ENCODE results near the gene ZNF423.

The ZNF423 gene

DNA sequence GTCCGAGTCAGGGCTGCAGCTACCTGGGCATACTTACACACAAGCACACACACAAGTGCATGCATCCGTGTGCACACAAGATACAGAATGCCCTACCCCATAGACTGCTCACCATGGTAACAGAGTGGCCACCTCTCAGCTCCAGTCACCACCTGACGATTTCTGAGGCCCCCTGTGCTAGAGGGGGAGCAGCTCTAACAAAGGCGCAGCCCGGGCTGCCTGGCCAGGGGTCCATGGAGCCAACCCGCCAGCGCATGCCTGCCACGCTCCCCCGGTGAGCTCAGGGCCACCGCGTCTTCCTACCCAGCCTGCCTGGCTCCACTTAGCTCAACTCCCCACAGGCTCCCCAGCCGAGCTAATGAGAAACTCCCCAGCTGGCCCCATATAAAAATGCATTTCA lies 75.5 kb downstream of the ZNF423 start:
- no peak for DNase-seq

DNA sequence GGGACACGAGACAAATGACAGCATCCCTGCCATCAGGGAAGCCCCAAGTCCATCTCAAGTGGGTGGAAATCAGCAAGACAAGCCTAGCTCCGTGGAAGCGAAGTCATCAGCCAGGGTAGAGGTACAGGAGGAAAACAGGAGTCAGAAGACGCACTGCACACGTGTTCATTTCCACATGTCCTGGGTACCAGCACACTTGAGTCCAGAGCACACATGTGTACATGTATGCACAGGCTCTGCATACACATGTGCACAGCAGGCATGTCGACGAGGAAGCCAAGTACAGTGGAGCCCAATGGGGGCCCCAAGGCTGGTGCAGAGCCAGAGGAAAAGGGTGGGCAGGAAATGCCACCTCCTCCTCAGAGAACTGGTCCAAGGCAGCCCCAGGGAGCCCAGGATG lies 75.9 kb downstream of the ZNF423 start:
- DNase-seq = no peak

DNA sequence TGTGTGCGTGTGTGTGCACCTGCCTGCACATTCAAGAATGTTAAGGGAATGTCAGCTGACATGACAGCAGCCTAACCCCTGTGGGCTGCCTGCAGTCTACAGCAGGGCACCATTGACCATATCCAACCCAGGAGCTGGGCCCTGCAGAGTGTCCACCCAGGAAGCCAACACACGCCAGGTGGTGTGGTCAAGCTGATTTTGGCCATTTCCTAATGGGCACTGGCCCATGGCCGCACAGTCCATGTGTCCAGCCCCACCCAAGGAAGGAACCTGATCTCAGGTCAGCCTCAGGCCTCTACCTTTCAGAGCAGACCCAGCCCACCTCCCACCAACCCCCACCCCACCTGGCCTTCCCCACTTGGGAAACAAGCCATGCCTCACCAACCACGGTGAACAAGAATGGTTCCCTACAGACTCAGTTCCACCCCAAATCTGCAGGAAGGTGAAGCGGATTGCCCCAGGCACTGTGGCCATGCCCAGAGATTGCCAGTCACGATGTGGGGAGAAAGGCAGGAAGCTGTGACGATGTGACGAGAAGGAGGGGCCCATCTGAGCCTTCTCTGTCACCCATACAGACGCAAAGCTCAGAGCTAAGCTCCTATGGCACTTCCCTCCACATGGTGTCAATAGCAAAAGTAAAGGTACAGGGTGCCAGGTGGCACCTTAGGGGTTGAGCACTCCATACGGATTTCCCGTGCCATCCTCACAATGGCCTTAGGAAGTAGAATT lies 77.5 kb downstream of the ZNF423 start:
- no peak for DNase-seq

DNA sequence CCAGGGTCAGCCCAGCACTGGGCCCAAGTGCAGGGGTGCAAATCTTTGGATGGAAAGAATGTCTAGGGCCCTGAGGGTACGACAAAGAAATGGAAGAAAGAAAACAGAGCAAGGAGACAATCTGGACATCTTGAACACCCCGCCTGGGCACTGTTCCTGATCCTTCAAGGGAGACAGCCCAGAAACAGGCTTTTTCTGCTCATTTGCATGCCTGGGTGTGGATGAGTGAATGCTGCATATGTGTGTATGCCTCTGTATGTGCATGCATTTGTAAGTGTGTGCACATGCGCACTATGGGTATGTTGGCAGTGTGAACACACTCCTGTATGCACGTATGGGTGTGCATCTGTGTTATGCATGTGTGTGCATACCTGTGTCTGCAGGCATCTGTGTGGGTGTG lies 79.2 kb downstream of the ZNF423 start:
- no peak for DNase-seq

DNA sequence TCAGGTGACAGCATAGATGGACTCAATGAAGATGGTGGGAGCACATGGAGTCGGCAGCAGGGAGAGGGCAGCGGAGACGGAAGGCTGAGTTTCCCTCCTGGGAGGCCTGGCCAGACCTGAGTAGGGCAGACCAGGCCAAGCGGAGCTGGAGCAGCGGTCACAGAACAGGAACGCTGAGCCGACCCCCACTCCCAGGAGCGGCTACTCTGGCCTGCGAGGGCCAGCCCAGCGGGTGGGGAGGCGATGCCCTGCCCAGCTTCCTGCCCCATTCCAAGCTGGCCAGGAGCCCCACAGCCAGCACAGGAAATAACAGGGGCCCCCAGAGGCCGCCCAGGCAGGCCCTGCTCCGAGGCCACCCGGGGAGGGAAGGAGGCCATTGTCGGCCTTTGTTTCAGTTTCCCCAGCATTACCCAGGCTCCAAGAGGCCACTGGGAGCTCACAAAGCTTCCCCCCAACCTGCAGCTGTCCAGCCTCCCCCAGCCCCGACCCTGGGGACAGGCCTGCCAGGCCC lies 79.8 kb downstream of the ZNF423 start:
- peak; percentile 67 for DNase-seq

DNA sequence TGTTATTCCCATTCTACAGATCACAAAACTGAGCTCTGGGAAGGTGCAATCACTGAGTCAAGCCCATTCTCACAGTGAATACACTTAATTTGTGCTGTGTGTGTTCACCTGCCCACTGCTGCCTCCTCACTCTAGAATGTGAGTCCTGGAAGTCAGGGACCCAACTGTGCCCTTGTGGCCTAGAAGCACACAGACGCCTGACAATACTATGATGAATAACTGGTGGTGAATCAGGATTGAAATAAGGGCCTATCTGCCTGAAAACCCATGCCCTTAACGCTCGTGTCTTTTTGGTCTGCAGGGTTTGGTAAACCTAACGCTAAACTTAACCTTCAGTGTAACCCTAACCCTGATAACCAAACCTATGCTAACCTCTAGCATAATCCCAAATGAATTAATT lies 80.3 kb downstream of the ZNF423 start:
- no peak for DNase-seq

DNA sequence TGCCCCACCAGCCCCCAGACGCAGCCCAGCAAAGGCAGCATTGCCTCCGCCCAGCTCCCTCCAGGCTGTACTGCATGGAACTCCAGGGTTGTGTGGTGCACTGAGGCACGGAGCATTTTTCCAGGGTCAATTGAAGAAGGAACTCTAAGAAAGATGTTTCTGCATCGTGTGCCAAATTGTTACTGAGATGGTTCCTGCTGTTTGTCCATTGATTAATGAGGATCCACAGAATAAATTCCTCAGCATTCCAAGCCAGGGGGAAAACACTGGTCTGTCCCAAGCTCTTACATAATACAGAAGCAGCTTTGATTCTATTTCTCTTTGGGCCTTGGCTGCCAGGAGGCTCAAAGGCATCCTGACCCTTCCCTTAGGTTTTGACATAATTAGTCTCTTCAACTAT lies 80.9 kb downstream of the ZNF423 start:
- no peak for DNase-seq

DNA sequence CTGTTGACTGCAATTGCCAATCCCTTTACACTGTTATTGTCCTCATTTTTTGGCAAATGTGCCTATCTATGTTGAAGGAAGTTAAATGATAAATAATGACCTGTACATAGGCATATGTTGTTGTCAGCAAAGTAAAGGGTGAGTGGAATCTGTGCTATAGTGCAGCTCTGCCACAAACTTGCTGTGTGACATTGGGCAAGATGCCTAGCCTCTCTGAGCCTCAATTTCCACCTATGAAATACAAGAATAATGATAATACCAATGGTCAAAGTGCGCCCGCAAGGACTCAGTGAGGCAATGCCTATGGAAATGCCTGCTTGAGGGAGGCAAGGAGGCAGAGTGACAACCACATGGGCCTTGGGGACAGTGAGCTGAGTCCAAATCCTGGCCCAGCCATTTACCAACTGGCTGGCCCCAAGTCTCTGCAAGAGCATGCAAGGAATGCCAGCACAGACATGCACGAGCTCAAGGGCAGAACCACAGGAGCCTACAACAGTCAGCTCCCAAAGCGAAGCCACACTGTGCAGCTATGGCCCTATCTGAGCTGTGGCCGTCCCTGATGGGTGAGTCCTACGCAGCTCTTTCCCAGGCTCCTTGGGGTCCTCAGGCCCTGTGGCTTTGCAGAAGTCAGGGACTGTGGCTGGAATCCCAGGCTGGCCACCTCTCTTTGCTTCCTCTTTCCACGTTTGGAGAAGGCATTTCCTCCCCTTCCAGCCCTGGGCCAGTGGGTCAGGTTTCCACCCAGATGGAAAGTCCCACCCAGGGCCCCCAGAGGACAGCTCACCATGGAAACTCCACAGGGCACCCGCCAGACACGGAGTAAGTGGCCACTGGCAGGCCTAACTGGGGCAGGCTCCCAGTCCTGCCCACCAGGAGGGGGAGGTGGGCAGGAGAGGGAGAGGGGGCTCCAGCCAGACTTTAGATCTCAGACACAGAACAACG lies 82.1 kb downstream of the ZNF423 start:
- DNase-seq = peak; percentile 68

DNA sequence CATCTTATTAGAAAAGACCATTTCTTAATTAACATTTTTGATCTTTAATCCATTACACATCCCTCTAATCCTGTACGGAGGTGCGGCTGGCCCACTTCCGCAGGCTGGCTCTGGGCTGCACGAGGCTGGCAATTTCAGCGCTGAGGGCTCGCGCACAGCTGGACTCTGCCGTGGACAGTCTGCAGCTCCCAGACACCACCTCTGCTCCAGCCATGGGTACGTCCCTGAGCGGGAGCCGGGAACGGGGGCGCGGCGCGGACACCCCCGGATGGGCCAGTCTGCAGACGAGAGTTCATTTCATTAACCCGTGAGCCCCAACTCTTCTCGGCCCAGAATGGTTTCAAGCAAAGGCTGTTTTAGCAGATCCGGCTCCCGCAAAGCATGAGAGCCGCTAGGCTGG lies 87.9 kb downstream of the ZNF423 start:
- no peak for DNase-seq

DNA sequence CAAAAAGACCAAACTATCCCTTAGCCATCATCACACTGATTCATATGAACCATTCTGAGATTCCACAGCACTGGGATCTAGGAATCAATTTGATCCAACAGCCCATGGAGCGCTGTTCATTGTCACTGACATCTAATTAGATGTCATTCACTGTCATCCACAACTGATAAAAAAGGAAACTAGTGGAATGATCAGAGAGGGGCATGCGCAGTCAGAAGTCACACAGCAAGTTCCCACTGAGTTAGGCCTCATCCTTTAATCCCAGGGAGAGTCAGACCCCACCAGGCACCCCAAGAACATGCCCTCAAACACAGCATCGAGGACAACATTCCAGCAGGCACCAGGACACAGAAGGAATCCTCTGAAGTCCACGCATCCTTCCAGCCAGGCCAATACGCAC lies 88.5 kb downstream of the ZNF423 start:
- no peak for DNase-seq

DNA sequence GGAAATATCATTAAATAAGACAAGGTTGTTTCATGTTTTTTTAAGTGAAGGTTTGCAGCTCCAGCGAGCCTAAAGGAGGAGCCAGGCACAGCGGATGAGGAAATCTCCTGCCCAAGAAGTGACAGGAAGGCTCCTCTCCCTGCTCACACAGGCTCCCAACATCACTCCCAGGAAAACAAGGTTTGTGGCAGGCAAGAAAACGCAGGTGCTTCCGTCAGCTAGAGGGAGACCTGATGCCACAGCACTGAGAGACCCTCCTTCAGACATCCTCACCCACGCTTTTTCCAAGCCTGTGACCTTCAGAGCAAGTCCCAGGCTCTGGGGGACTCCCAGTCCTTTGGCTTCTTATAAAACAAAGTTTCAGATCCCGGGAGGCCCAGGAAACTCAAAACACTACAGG lies 89.7 kb downstream of the ZNF423 start:
- DNase-seq = no peak

DNA sequence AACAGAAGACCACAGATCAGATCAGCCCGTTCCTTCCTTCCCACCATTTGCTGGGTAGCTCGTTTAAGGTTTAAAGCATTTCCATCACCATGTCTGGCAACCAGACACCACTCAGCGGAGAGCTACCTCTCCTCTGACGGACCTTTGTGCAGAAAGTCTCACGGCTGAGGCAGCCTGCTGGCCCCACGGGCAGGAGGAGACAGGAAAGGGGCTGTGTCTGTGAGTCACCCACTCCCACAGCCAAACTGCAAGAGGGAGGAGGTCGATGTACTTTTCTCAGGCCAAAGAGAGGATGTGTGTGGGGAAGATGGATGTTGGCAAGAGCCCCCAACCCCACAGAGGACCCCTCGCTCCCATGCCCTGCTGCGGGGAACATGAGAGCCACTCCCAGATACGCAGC lies 92.1 kb downstream of the ZNF423 start:
- no peak for DNase-seq

DNA sequence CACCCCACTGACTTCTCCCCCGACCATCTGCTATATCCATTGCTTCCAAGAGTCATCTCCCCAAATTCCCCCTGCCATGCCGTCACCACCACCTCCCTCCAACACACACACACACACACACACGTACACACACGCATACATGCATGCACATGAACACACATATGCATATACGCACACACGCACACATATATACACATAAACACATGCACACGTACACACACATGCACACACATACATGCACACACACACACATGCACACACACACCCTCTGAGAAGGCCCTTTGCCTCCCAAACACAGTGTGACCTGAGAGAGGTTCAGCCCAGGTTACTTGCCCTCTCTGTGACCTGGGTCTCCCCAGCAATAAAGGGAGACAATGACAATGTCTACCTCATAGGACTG lies 95.1 kb downstream of the ZNF423 start:
- DNase-seq = no peak

DNA sequence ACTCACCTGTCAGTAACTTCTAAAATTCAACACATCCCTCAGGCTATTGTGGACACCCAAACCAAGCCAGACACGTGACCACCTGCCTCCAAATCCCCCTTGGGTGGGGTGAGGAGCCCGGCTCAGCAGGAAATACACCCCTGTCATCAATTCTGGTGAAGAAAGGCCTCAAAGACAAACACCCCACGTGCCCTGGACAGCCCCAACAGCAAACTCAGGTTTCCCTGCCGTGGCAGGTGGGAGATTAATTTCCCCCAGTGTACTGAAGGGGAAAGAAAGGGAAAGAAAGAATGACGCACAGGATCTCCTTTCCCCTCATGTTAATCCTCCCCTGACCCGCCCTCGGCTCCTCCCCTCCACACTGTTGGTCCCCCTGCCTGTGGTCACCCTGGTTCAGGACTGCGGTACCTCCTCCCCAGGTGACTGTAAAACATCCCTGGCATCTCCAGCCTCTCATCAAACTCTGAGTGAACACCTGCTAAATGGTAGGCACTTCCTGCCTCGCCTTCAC lies 98.3 kb downstream of the ZNF423 start:
- no peak for DNase-seq

DNA sequence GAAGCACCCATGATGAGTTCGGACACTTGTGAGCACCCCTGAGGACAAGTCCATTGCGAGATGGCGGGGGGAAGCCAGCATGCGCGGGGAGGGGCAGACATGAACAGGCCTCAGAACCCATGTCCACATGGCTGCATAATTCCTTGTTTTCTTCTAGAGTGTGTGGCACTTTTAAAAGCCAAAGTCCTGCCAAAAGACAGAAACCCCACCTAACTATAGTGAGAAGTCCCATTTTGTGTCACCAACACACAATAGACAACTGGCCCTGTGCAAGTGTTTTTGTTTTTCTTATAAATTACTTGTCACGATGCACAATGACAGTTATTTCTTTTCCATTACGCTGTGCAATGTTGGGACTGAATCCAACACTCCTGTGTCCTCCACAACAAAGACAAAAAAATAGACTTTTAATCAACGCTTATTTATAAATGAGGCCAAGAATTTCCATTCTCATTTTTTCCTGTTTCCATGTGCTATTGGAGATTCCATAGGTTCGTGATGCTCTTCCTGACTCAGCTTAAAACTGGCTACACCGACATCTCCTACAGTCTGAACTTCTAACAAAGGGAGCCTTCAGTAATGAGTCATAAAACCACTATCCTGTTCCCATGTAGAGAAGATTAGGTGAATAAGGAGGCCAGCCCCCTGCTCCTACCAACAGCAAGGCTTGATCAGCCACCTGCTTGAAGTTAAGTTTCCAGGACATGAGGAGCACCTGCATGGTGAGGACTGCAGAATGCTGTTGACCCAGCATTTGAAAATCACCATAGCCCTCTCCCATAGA lies 98.9 kb downstream of the ZNF423 start:
- DNase-seq = no peak

DNA sequence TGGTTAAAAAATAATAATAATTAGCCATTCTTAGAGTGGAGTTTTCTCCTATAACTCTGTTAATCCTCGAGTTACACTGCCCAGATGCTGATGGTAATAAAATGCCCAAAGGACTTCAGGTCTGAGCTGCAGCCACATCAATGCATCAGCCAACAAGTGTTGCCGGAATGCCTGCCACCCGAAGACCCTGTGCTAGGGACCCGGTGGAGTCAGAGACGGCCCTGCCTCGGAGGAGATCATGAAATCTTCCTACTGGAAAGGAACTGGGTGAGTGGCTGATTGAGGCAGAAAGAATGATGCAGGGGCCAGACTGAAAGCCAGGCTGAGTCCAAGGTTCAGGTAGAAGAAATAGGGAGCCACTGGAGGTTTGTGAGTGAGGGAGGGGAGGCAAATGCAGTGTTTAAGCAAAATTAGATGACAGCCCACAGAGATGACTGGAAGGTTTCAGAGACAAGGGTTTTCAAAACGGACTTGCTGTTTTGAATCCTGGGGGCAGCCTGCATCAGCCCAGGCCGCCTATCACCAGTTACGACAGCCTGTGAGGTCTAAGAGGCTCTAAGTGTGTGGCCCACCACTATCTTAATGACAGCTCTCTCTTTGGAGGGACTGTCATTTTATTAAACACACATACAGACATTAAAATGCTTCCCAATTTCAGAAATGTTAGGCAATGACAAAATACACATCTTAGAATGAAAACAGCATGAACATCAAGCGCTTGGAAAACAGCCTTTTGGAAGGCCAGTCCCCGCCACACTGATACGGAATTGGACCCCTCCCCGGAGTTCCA lies 100.0 kb downstream of the ZNF423 start:
- no peak for DNase-seq

DNA sequence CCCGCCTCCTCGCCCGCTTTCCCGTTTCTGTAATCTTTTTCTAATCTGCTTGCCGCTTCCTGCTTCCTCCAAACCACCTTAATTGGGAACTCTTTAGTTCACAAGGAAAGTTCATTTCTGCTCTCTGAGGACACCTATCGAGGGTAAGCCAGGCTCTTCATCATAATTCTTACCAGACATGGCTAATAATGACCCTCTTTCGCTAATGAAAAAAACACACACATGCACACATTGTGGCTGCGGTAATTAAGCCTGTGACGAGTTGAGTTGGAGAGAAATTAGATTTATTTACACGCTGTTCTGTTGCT lies 100.6 kb downstream of the ZNF423 start:
- DNase-seq = no peak

DNA sequence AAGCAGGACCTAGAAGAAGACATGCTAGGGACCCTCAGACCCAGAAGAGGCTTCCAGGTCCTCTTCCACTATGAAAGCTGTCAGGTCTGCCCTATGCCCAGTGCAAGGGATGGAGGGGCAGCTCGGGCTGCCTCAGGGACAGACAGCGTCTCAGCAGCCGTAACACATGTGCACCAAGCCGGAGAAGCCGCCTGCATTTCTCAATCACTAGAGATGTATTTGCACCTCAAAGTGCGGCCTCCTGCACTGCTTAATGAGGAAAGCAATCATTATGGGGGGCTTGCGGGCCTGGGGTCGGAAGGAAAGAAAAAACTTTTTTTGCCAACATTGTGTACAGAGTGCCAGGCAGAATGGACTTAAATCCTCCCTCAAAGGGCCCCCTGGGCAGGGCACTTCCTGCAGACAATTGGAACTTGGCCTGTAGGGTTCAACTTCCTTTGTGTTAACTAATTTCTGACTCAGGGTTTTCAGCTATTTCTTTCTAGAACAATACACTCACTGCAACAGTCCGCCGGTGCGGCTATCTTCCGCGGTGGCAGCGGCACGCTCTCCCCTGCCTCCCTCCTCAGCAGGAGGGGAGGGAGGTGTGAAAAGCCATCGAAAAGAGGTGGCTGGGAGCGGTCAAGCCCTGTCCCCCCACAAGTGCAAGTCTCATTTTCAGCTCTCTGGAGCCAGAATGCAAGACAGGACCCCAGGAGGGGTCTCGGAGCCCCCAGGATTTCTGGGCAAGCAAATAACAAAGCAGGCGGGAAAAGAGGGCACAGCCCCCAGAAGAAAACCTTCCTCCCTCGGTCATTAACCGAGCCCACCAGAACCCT lies 101.2 kb downstream of the ZNF423 start:
- DNase-seq = no peak

DNA sequence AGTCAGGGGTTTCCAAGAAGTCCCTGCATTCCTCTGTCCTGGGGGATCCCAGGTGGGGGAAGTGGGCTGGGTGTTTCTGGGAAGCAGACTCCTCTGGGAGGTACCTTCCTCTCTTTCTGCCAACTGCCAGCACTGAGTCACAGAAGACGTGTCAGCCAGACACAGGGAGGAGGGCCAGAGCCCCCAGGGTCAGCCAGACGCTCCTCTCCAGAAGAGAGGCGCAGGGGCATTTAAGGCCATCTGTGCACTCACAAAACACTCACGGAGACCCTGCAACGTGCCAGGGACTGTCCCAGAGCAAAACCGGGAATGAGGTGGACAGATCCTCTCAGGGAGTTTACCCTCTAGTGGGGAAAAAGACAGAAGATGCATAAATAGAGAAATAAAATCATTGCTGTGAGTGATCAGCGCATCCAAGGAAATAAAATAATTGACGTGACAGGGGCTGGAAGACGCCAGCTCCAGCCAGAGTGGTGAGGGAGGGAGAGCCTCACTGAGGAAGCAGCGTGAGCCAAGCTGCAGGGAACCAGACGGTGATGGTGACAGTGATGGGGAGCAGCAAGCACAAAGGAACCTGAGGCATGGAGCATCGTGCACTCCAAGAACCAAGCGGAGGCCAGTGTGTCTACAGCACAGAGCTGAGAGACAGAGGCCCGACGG lies 105.4 kb downstream of the ZNF423 start:
- no peak for DNase-seq

DNA sequence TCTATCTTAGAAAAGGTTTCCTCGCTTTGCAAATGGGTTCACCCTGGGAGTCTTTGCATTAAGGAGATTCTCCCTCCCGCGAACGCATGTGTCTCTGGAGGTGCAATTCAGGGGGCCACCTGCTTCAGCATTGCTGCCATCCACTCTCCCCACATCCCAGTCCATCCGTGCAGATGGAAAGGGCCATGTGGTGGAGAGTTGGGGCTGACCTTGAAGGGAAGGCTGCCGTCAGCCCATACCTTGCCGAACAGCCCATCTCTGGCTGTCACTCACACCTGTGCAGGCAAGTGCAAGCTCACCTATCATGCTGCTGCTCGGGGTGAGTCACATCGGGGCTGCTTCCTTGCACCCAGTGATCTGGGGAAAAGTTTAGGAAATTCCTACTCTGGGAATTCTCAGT lies 106.1 kb downstream of the ZNF423 start:
- DNase-seq = no peak

DNA sequence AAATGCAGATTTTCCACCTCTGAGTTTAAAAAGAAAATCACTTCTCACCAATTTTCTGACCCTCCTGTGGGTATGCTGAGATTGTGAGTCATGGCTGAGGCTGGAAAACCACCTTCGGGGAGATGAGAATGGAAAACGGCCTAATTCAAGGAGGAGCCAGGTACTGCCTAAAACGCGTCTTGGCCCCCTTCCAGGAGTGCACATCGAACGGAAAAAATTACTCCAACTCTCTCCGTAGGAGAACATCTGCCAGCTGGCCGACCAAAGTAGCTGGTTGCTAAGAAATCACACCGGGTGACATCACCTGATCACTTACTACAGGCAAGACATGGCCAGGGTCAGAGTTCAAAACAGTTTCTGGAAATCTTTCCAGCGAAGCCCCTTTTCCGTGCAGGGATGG lies 107.6 kb downstream of the ZNF423 start:
- DNase-seq = peak; percentile 86
